ENCODE data around the gene UACA.
A peak's percentile ranks its signal among the peaks of the same experiment; 100 is the strongest.

UACA gene

DNA sequence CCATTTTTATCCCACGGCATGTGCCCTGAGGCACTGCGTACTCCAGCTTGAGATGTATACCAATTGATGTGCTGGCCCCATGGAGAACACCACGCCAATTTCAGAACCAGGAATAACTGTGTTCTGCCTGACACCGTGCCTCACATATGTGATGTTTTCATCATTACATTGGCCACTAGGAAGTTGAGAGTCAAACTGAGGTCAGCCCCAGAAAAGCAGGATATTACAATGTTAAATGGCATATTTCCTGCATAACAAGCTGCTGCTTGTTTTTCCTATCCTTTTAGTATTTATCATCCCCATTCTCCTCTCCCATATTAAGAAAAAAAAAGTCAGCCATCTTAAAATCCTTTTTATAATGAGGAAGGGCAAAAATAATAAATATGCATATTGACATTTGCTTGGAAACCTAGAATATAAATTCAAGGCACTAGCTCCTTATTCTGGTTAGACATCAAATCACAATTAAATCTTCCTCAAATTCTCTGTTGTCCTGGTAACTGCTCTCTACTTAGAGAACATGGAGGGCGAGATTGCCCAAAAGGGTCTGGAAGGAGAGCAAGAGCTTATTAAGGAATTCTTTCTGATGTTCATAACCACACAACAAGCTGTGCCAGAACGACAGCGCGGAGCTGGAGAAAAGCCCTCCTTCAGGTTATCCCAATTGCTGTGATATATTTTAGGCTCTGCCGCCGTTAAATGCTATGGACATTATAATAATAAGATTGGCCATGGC, 112.6 kb downstream of the UACA start:
- in situ Hi-C loops (cut with HindIII; ENCODE audit: low sequenced_read_pairs) = no loop called here
- DNase-seq (ENCODE audit: low read depth, low spot score) = no peak
- TF ChIP-seq, protein P1, sequence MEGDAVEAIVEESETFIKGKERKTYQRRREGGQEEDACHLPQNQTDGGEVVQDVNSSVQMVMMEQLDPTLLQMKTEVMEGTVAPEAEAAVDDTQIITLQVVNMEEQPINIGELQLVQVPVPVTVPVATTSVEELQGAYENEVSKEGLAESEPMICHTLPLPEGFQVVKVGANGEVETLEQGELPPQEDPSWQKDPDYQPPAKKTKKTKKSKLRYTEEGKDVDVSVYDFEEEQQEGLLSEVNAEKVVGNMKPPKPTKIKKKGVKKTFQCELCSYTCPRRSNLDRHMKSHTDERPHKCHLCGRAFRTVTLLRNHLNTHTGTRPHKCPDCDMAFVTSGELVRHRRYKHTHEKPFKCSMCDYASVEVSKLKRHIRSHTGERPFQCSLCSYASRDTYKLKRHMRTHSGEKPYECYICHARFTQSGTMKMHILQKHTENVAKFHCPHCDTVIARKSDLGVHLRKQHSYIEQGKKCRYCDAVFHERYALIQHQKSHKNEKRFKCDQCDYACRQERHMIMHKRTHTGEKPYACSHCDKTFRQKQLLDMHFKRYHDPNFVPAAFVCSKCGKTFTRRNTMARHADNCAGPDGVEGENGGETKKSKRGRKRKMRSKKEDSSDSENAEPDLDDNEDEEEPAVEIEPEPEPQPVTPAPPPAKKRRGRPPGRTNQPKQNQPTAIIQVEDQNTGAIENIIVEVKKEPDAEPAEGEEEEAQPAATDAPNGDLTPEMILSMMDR (IDR thresholded peaks at IDR 0.05; ENCODE audit: low read depth, low read length) = no peak
- H3K4me3 ChIP-seq (ENCODE audit: low read depth, low read length) = no peak overlapping the region

DNA sequence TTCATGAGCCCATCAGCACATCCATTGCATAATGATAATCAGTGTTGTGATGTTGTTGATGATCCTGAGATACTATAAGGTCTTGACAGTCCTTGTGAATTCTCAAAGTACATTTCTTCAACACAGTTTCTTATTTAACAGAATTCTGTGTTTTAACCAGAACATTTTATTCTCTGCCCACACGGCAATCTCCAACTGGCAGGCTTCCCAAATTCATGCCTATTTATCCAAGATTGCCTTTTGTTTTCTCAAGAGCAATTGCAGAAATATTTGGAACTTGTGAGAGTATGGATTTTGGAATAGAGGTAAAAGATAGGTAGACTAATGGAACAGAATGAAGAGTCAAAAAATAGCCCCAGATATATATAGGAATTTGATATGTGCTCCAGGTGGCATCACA, 116.0 kb downstream of the UACA start:
- TF ChIP-seq, protein P1 (IDR thresholded peaks at IDR 0.05; ENCODE audit: low read depth, low read length) = no peak
- in situ Hi-C loops (cut with HindIII; ENCODE audit: low sequenced_read_pairs) = no loop called here
- no peak overlapping the region for H3K4me3 ChIP-seq (ENCODE audit: low read depth, low read length)
- DNase-seq (ENCODE audit: low read depth, low spot score) = no peak

DNA sequence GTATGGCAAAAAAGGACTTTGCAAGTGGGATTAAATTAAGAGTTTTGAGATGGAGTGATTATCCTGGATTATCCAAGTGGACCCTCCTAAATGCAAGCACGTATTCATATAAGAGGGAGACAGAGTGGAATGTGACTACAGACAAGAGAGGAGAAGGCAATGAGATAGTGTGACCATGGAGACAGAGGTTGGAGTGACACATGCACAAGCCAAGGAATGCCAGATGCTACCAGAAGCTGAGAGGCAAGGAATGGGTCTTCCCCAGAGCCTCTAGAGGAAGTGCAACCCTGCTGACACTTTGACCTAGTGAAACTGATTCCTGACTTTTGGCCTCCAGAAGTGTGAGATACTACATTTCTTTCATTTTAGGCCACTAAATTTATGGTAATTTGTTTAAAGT, 117.2 kb downstream of the UACA start:
- no peak overlapping the region for H3K4me3 ChIP-seq (ENCODE audit: low read depth, low read length)
- DNase-seq (ENCODE audit: low read depth, low spot score) = no peak
- in situ Hi-C loops (cut with HindIII; ENCODE audit: low sequenced_read_pairs) = no loop called here
- TF ChIP-seq, protein P1 (IDR thresholded peaks at IDR 0.05; ENCODE audit: low read depth, low read length) = no peak

DNA sequence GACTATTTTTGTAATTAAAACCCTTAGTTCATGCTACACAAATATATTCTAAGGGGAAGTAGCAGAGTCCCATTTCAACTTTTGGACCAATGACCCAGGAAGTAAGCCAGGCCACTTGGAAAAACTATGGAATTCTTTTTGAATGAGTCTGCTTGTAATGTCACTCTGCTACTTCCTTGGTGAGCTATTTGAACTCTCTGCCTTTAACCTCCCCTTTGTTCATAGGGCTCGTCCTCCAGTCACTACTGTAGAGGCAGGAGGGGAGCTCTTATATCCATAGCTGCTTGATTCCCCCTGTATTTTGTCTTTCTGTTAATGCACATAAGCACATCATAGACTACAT, 119.6 kb downstream of the UACA start:
- TF ChIP-seq, protein P1 (IDR thresholded peaks at IDR 0.05; ENCODE audit: low read depth, low read length) = no peak
- in situ Hi-C loops (cut with HindIII; ENCODE audit: low sequenced_read_pairs) = no loop called here
- no peak for DNase-seq (ENCODE audit: low read depth, low spot score)
- no peak overlapping the region for H3K4me3 ChIP-seq (ENCODE audit: low read depth, low read length)

DNA sequence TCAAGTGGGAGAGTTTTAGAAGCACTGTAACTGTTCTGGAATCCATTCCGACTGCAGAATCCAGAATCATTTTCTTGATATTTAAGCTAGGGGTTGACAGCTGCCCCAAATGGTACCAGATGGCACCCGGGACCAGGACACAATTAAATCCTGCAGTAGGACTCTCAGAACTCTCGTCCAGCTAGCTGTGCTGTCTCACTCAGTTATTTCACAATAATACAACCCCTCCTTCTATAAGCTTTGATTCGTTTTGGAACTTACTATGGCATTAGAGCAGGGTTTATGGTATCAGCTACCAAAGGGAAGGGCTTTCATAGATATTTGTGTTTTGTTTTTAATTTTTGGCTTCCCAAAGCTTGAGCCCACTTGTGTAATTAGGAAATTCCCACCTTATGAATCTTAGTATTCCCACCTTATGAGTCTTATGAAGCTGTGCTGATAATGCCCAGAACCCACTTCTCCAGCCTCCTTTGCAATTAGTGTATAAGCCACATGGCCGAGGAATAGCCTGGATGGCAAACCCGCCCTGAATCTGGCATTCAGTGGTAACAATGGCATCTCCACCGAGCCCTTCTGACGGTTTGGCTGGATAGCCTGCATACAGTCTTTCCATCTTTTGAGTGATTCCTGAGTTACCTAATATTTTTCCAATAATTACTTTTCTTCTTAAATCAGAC, 120.1 kb downstream of the UACA start:
- in situ Hi-C loops (cut with HindIII; ENCODE audit: low sequenced_read_pairs) = no loop called here
- TF ChIP-seq, protein P1 (IDR thresholded peaks at IDR 0.05; ENCODE audit: low read depth, low read length) = no peak
- DNase-seq (ENCODE audit: low read depth, low spot score) = no peak
- H3K4me3 ChIP-seq (ENCODE audit: low read depth, low read length) = no peak overlapping the region

DNA sequence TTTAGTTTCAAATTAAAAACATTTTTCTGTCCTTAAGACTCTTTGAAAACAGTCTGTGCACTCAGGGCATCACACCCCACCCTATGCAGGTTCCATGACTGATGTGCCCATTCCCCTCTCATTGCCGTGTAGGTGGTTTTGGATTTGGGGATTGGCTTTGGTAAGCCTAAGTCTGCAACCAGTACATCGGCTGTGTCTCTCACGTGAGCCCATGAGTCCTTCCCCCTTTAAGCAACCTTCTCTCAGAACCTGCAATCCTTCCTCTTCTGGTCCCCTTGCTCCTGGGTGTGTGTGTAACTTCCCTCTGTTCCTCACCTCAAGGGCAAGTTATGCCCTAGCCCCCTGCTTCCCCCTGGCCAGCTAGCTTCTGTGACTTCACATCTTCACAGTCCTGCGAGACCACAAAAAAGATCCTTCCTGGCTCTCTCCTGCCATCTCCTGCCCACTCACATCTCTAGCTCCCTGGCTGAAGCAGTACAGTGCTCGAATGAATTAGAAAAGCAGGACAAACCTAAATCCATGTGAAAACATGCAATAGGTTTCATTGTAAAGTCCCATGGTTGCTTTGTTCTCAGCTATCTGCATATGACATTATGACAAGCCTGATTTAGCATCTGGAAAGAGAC, 126.7 kb downstream of the UACA start:
- in situ Hi-C loops (cut with HindIII; ENCODE audit: low sequenced_read_pairs) = no loop called here
- TF ChIP-seq, protein P1 (IDR thresholded peaks at IDR 0.05; ENCODE audit: low read depth, low read length) = peak; percentile 58
- DNase-seq (ENCODE audit: low read depth, low spot score) = peak; percentile 36
- no peak overlapping the region for H3K4me3 ChIP-seq (ENCODE audit: low read depth, low read length)
